Kidney epithelial cell (primary cell): ENCODE results near the gene RETREG3. TPM values are rescaled to one million over a fixed set of nuclear protein-coding genes. Genes with fewer than 3 reads are reported as not detected.
"Not testable (repeated sequence)": the region's sequence is repeated elsewhere in the genome, so short reads cannot be mapped to it uniquely, and the experiment has no call there.

Experiments used
- DNase-seq: peaks from one replicate; pipeline ENCODE4 v3.0.0-alpha.2; 2010; ENCODE audit warnings: low read depth
- H3K27me3 ChIP-seq: 2 replicates; pipeline ENCODE4 v1.6.0; 2011; ENCODE audit warnings: low read length; ENCODE audit not compliant: control insufficient read depth, insufficient read depth
- H3K36me3 ChIP-seq: 2 replicates; pipeline ENCODE4 v1.5.1; 2011; ENCODE audit warnings: low read length; ENCODE audit not compliant: control insufficient read depth, insufficient read depth
- H3K4me3 ChIP-seq: 2 replicates; pipeline ENCODE4 v1.5.1; 2011; ENCODE audit warnings: low read depth, mild to moderate bottlenecking, control low read depth, low read length
- CTCF ChIP-seq: IDR thresholded peaks from 2 replicates; pipeline ENCODE4 v1.5.1; 2011; ENCODE audit warnings: mild to moderate bottlenecking, moderate library complexity, low read length, control low read depth, inconsistent platforms; ENCODE audit not compliant: insufficient read depth, poor library complexity, severe bottlenecking
- total RNA-seq: library from RNA; depleted of rRNA; stranded (reverse); fragments of >200 nt; gene quantifications from 2 replicates; pipeline ENCODE4 v1.2.3, GENCODE V29; 2015

Gene RETREG3
- total RNA-seq, 1 donor from 2014 or later, result 68.2 TPM

GRCh38 chr17:42541041-42541833, 67.9 kb downstream of the RETREG3 start:
- Histone ChIP-seq H3K27me3 (no peaks in the 10 kb centered on the region), H3K36me3 (peaks cover 1% of the 10 kb centered on the region), H3K4me3 (no peak overlapping the region)
- no peak for TF ChIP-seq CTCF
- DNase-seq, result no peak

GRCh38 chr17:42540558-42540957, 68.6 kb downstream of the RETREG3 start:
- DNase-seq, H3K27me3 ChIP-seq, H3K4me3 ChIP-seq, H3K36me3 ChIP-seq: not testable (repeated sequence)

GRCh38 chr17:42538482-42538881, 70.7 kb downstream of the RETREG3 start:
- peaks cover 1% of the 10 kb centered on the region for H3K36me3 ChIP-seq
- no peak for DNase-seq
- H3K27me3 ChIP-seq, result no peaks in the 10 kb centered on the region
- H3K4me3 ChIP-seq, result no peak overlapping the region
- no peak for TF ChIP-seq CTCF

- H3K36me3 ChIP-seq, result peaks cover 1% of the 10 kb centered on the region
- no peak for DNase-seq
- no peaks in the 10 kb centered on the region for H3K27me3 ChIP-seq
- no peak overlapping the region for H3K4me3 ChIP-seq
- no peak for TF ChIP-seq CTCF
Measured at GRCh38 chr17:42537826-42538451, 71.2 kb downstream of the RETREG3 start.

- Histone ChIP-seq H3K27me3 (no peaks in the 10 kb centered on the region), H3K4me3 (peak overlapping the region; percentile 49), H3K36me3 (no peaks in the 10 kb centered on the region)
- DNase-seq, result no peak
- no peak for TF ChIP-seq CTCF
Measured at GRCh38 chr17:42537156-42537805, 71.9 kb downstream of the RETREG3 start.

- Histone ChIP-seq H3K4me3 (peak overlapping the region; percentile 49), H3K36me3 (no peaks in the 10 kb centered on the region), H3K27me3 (no peaks in the 10 kb centered on the region)
- no peak for DNase-seq
- no peak for TF ChIP-seq CTCF
Measured at GRCh38 chr17:42536372-42537155, 72.6 kb downstream of the RETREG3 start.
